Esophagus (tissue), 2 donors: ENCODE measurements around the gene GPA33. TPM values are rescaled to one million over a fixed set of nuclear protein-coding genes. Genes with fewer than 3 reads are reported as not detected.

Experiments
- H3K27ac ChIP-seq, 2 donors: one replicate each; pipeline ENCODE4 v1.5.1; 2013; ENCODE audit warnings: low read depth in 2 of 2, mild to moderate bottlenecking in 2 of 2, inconsistent platforms in 1 of 2, low read length in 1 of 2, moderate library complexity in 1 of 2
- H3K27me3 ChIP-seq, 2 donors: one replicate each; pipeline ENCODE4 v1.6.1; 2013; ENCODE audit warnings: low read length in 2 of 2, control low read depth in 1 of 2, mild to moderate bottlenecking in 1 of 2; ENCODE audit not compliant: insufficient read depth in 2 of 2, control insufficient read depth in 1 of 2
- H3K36me3 ChIP-seq, 2 donors: one replicate each; pipeline ENCODE4 v1.6.1; 2013; ENCODE audit warnings: low read length in 1 of 2; ENCODE audit not compliant: control insufficient read depth in 2 of 2, insufficient read depth in 2 of 2
- H3K4me1 ChIP-seq, 2 donors: one replicate each; pipeline ENCODE4 v1.6.1; 2013; ENCODE audit warnings: low read length in 1 of 2; ENCODE audit not compliant: control insufficient read depth in 2 of 2, insufficient read depth in 2 of 2
- H3K4me3 ChIP-seq, 2 donors: one replicate each; pipeline ENCODE4 v1.5.1; 2013; ENCODE audit warnings: low read length in 2 of 2, mild to moderate bottlenecking in 2 of 2, low read depth in 1 of 2, moderate library complexity in 1 of 2
- H3K9me3 ChIP-seq, 2 donors: one replicate each; pipeline ENCODE4 v1.6.1; 2013; ENCODE audit warnings: mild to moderate bottlenecking in 2 of 2, low read depth in 1 of 2, low read length in 1 of 2, moderate library complexity in 1 of 2; ENCODE audit not compliant: control insufficient read depth in 2 of 2, insufficient read depth in 1 of 2
- WGBS, 2 donors: extraction: QIAGEN DNeasy Blood & Tissue Kit; methylation state at CpG; one replicate each; pipeline ENCODE4 v1.1.7; 2013; 5-methylcytosine and 5-hydroxymethylcytosine counted together
- polyA plus RNA-seq, 2 donors: library from polyadenylated mRNA; stranded (reverse); fragments of 200-250 nt; gene quantifications; one replicate each; pipeline ENCODE4 v1.2.3, GENCODE V29; 2013
- donor health status: healthy with polysubstance abuse.
- donor health status: Bipolar disorder and iron deficiency.

Gene GPA33
- polyA plus RNA-seq, 2 donors, result 0.04 to 0.08 TPM

- Histone ChIP-seq H3K27me3 (no peaks in the 10 kb centered on the region), H3K27ac (no peak overlapping the region), H3K36me3 (no peaks in the 10 kb centered on the region), H3K4me1 (no peaks in the 10 kb centered on the region), H3K4me3 (no peak overlapping the region), H3K9me3 (no peaks in the 10 kb centered on the region)
- WGBS, 2 donors, result 76 to 81% methylated on average over 8 of the region's 8 CpGs
Measured at GRCh38 chr1:167065471-167065870, 24.7 kb downstream of the GPA33 start.

GRCh38 chr1:167064621-167065020, 25.6 kb downstream of the GPA33 start:
- no peaks in the 10 kb centered on the region for H3K4me1 ChIP-seq
- H3K27ac ChIP-seq, result no peak overlapping the region
- H3K9me3 ChIP-seq, result no peaks in the 10 kb centered on the region
- H3K36me3 ChIP-seq, result no peaks in the 10 kb centered on the region
- WGBS, 2 donors, result 80 to 82% methylated on average over 9 of the region's 9 CpGs
- H3K27me3 ChIP-seq, result no peaks in the 10 kb centered on the region
- H3K4me3 ChIP-seq, result no peak overlapping the region

- Histone ChIP-seq H3K27me3 (no peaks in the 10 kb centered on the region), H3K27ac (no peak overlapping the region), H3K36me3 (no peaks in the 10 kb centered on the region), H3K9me3 (peaks cover 0 to 2% of the 10 kb centered on the region in 2 donors), H3K4me3 (no peak overlapping the region), H3K4me1 (no peaks in the 10 kb centered on the region)
- WGBS, 2 donors, result 86 to 91% methylated on average over 3 of the region's 3 CpGs
Measured at GRCh38 chr1:167061073-167061464, 29.1 kb downstream of the GPA33 start.

- Histone ChIP-seq H3K4me1 (no peaks in the 10 kb centered on the region), H3K27ac (no peak overlapping the region), H3K4me3 (no peak overlapping the region), H3K27me3 (no peaks in the 10 kb centered on the region), H3K9me3 (peaks cover 0 to 2% of the 10 kb centered on the region in 2 donors), H3K36me3 (no peaks in the 10 kb centered on the region)
- WGBS, 2 donors, result 71 to 72% methylated on average over 10 of the region's 10 CpGs
Measured at GRCh38 chr1:167060141-167061072, 29.8 kb downstream of the GPA33 start.

- WGBS, 2 donors, result 23 to 25% methylated on average over 1 of the region's 1 CpG
- Histone ChIP-seq H3K4me1 (no peaks in the 10 kb centered on the region), H3K9me3 (peaks cover 0 to 2% of the 10 kb centered on the region in 2 donors), H3K36me3 (no peaks in the 10 kb centered on the region), H3K27ac (no peak overlapping the region), H3K27me3 (no peaks in the 10 kb centered on the region), H3K4me3 (no peak overlapping the region)
Measured at GRCh38 chr1:167059809-167060107, 30.4 kb downstream of the GPA33 start.

GRCh38 chr1:167059045-167059808, 30.9 kb downstream of the GPA33 start:
- H3K4me3 ChIP-seq, result no peak overlapping the region

GRCh38 chr1:167057241-167057688, 32.9 kb downstream of the GPA33 start:
- Histone ChIP-seq H3K27ac (no peak overlapping the region), H3K36me3 (no peaks in the 10 kb centered on the region)
- 38 to 47% methylated on average over 6 of the region's 6 CpGs for WGBS, 2 donors

More at GRCh38 chr1:167059045-167059808, 30.9 kb downstream of the GPA33 start:
- no peaks in the 10 kb centered on the region for H3K4me1 ChIP-seq
- H3K27ac ChIP-seq, result no peak overlapping the region
- no peaks in the 10 kb centered on the region for H3K36me3 ChIP-seq
- 15% methylated on average over 17 of the region's 17 CpGs for WGBS, 2 donors
- no peaks in the 10 kb centered on the region for H3K27me3 ChIP-seq
- peaks cover 0 to 2% of the 10 kb centered on the region in 2 donors for H3K9me3 ChIP-seq

GRCh38 chr1:167056529-167057231, 33.5 kb downstream of the GPA33 start:
- Histone ChIP-seq H3K4me3 (no peak overlapping the region), H3K27me3 (no peaks in the 10 kb centered on the region), H3K27ac (no peak overlapping the region), H3K36me3 (no peaks in the 10 kb centered on the region), H3K4me1 (no peaks in the 10 kb centered on the region), H3K9me3 (peaks cover 0 to 2% of the 10 kb centered on the region in 2 donors)
- WGBS, 2 donors, result 55 to 60% methylated on average over 10 of the region's 10 CpGs

More at GRCh38 chr1:167057241-167057688, 32.9 kb downstream of the GPA33 start:
- Histone ChIP-seq H3K4me1 (no peaks in the 10 kb centered on the region), H3K4me3 (no peak overlapping the region), H3K27me3 (no peaks in the 10 kb centered on the region), H3K9me3 (peaks cover 0 to 2% of the 10 kb centered on the region in 2 donors)

- no peaks in the 10 kb centered on the region for H3K27me3 ChIP-seq
- H3K36me3 ChIP-seq, result no peaks in the 10 kb centered on the region
- WGBS, 2 donors, result 83 to 85% methylated on average over 14 of the region's 14 CpGs
- no peaks in the 10 kb centered on the region for H3K4me1 ChIP-seq
- H3K4me3 ChIP-seq, result no peak overlapping the region
- no peak overlapping the region for H3K27ac ChIP-seq
- peaks cover 0 to 2% of the 10 kb centered on the region in 2 donors for H3K9me3 ChIP-seq
Measured at GRCh38 chr1:167054946-167055630, 35.1 kb downstream of the GPA33 start.
